Hindlimb muscle (tissue), 1 donor: ENCODE data around the gene PROM2. TPM values are rescaled to one million over a fixed set of nuclear protein-coding genes. Genes with fewer than 3 reads are reported as not detected.

ENCODE experiments used
- DNase-seq: peaks from one replicate; pipeline ENCODE4 v3.0.0-alpha.2; 2013
- polyA plus RNA-seq: library from polyadenylated mRNA; unstranded; fragments of 120-200 nt; gene quantifications from one replicate; pipeline ENCODE4 v1.2.1, GENCODE V29; 2013; ENCODE audit not compliant: insufficient read length

PROM2 gene
- polyA plus RNA-seq, 1 donor: 1.4 TPM

GRCh38 chr2:95307036-95307435, 32.8 kb downstream of the PROM2 start:
- no peak for DNase-seq

DNA sequence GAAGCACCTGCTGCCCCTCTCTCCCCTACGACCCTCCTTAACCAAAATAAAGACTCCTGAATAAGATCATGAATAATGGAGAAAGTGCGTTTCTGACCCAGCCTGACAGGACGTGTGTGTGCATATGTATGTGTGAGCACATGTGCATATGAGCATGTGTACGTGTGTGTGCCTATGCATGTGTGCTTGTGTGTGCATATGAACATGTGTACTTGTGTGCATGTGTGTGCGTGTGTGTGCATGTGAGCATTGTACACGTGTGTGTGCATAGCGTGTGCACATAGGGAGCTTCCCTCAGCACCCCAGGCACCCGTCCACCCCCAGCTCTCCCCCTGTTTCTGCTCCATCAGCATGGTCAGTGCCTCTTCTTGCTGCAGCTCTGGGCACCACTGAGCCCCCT, 33.6 kb downstream of the PROM2 start:
- no peak for DNase-seq

DNA sequence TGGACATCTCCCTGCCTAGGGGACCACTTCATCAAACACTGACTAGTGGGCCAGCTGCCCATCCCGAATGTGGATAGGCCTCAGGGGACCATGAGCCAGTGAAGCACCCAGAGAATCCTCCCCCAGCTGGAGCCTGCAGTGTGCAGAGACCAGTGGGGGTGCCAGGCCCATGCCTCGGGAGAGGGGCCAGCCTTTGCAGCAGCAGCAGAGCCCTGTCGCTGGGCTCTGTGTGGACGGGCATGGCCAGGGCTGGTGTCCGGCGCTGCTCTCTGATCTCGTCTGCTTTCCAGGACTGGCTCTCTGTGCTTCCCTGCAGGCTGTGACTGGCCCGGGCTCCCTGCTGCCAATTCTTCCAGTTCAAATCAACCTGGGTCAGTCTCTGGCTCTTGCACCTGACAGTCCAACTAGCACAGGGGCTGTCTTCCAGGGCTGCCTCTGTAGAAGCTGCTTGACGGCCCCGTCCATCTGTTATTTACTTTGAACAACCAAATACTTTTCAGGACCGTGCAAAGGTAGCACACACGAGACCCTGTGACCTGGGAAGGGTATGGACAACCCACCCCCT, 34.3 kb downstream of the PROM2 start:
- no peak for DNase-seq

- DNase-seq: no peak
Observed at GRCh38 chr2:95309599-95309998, 35.4 kb downstream of the PROM2 start.

DNA sequence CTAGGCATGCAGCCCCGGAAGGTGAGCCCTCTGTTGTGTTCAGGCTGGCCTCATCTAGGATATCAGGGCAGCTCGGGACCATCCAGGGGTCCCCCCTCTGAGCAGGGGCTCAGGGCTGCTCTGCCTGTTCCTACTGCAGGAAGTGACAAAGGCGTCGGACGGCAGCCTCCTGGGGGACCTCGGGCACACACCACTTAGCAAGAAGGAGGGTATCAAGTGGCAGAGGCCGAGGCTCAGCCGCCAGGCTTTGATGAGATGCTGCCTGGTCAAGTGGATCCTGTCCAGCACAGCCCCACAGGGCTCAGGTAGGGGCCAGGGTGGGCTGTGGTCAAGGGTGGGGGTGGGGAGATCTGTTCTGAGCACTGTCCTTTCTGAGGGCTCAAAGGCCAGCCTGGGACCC, 36.0 kb downstream of the PROM2 start:
- DNase-seq: no peak

DNA sequence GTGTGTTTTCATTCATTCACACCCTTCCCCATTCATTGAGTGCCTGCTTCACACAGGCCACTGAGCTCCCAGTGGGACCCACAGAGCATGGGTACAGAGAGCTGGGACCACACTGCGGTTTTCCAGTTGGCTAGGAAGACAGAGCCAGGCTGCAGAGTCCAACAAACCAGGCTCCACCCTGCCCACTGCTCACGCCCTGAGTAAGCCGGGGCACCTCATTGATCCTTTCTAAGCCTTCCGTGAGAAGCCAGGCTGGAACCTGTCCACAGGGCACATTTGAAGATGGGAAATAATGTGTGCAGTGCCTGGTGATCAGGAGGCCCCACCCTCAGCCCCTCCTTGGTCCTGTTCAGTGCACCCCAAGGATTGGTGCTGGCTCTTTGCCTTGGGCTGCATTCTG, 36.4 kb downstream of the PROM2 start:
- no peak for DNase-seq

GRCh38 chr2:95311815-95312542, 37.7 kb downstream of the PROM2 start:
- DNase-seq: no peak

GRCh38 chr2:95312543-95313201, 38.4 kb downstream of the PROM2 start:
- DNase-seq: no peak

DNA sequence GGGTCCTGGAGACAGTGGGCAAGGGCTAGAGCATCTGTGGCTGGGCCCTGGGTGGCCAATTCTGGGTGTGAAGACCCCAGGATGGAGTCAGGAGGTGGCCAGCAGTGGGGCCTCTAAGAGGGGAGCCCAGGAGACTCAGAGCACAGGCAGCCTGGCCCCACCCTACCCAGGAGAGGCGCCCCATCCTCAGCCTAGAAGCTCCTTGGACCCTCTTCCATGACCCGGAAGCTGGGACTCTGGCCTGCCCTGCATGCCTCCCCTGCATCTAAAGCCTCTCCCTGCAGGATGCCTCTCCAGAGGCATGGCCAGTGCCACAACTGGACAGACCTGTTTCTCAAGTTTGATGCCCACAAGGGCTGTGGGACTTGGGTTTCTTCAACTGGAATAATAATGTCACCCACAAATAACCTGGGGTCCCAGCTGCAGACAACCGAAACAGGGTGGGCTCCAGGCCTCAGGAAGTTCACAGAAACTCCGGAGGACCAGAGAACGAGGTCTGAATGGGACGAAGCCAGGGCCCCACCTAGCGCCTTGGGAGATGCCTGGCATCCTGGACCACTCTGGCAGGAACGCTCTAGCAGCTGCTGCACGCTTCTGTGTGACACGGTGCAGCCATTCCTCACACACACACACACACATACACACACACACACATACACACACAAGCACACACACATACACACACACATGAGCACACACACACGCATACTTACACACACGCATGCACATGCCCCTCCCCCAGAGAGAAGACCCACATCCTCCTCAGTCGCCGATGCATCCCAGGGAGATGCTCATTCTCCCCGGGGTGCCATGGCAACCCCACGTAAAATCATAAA, 39.3 kb downstream of the PROM2 start:
- DNase-seq: no peak

DNA sequence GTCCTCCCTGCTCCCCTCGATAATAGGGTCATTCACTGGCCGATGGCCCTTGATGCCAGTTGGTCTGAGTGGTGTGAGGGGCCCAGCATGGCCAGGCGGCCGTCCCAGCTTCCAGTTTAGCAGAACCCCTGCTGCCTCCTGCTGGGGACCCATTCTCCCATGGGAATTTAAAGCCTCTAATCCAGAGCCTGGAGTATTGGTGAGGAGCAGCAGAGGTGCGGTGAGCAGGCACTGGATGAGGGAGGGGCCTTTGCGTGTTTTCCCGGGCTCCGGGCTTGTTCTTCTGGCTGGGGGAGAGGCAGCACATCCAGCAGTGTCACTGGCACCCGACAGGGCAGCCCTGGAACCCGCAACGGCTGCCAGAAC, 40.3 kb downstream of the PROM2 start:
- no peak for DNase-seq

DNA sequence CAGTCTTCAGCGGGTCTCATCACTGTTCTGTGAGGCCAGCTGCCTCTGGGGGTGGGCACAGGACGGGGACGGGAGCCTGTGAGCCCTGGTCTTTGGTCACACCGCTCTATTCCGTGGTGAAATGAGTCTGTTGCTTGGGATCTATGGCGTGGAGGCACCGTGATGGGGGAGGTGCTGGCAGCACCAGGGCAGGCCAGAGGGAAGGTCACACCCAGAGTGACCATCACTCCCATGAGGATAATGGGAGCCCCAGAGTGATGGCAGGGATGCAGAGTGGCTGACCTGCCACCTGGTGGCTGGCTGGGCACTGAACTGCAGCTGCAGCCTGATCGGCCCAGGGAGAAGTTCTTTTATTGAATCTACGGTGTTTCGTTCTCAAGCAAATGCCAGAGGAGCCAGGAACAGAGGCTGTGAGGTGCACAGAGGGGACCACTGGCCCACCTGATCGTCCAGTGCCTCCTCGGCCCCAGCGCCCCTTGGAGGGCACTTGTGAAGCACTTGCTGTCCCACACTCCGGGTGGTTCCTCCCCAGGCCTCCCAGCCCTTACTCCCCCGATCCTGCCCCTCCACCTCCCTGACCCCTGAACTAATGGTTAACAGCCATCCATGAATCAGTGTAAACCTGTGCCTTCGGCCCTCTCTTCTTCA, 40.8 kb downstream of the PROM2 start:
- DNase-seq: no peak

DNA sequence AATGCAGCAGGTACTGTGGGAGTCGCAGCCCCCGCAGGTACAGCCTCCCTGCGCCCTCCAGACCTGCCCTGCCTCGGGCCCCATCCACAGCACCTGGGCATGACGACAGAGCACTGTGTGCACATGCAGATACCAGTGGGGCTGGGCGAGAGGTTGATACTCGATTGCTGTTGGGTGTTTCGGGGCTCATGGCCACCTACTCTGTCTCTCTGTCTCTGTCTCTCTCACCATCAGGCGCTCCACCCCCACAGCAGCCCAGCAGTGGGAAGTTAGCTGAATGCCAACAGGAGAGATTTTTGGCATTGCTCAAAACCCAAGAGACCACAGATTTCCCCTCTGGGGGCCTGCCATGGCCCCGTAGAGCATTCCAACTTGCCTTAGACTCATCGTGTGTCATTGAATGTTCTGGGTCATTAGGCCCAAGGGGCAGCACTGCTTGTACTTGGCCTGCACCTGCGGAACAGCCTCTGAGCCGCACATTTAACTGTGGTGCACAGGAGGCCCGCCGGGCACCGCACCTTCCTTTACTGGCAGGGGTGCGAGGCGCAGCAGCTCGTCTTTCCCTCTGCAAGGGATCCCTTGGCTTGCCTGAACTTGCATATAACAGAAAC, 41.7 kb downstream of the PROM2 start:
- DNase-seq: no peak

GRCh38 chr2:95316466-95317122, 42.3 kb downstream of the PROM2 start:
- no peak for DNase-seq

DNA sequence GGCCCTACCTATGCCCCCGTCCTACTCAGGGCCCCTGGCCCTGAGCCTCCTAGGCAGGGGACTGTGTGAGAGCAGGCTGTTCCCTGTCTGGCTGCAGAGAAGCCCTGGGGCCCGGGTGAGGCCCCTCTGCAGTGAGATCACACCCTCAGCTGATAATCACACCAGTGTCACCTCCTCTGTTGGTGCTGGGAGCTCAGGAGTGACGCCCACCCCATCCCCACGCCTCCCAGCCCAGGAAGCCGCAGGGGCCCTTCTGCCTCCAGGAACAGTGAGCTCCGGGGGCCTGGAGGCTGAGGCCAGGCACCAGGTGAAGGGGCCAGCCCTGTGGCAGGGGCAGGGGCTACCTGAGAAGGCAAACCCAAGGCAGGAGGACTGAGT, 42.9 kb downstream of the PROM2 start:
- no peak for DNase-seq

GRCh38 chr2:95317665-95318425, 43.6 kb downstream of the PROM2 start:
- no peak for DNase-seq

DNA sequence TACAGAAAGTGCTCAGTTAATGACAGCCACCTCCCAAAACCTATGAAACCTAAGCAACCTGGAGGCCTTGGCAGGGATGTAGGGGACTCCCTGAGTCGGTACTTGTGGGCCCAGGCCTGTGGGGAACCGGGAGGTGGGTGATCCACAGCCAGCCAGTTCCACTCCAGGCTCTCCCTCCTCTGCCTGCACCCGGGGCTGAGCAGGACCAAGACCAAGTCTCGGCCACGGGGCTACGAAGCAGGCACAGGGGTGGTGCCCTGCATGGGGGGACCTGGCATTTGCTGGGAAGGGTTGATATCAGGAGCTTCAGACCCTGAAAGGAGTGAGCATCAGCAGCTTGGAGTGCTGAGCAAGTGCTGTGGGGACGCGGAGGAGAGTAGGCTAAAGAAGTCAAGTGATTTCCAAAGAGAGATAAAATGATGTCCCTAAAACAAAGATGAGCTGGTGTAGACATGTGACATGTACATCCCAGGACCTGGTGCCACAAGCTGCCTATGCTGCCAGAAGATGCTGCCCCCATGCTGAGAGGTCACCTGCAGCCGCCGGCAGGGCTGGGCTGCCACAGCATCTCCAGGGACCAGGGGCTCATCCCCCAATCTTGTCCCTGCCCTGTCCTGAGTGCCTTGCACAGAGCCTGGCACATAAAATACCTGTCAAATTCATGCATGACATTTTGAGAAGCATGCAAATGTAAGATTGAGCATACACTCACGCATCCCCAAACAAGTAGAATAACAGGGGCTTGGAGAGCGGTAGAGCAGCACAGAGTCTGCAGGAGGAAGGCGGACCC, 44.4 kb downstream of the PROM2 start:
- no peak for DNase-seq

- DNase-seq: no peak
Observed at GRCh38 chr2:95319481-95320343, 45.5 kb downstream of the PROM2 start.

DNA sequence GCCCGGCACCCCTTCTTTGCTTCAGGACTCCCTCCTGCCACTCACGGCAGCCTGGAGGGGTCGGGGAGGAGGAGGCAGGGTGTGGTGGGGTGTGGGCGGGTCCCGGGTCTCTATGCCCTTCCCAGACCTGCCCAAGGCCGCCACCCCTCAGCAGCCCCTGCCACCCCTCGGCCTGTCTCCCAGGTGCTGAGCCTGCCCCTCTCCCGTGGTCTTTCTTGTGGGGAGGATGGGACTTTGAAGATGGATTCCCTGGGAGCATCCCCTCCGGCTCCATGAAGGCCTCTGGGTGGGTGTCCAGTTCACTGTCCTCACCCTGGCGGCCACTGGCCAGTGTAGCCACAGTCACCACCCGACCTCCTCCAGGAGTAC, 46.1 kb downstream of the PROM2 start:
- DNase-seq: no peak
